Activated T-helper 1 cell treated with anti-CD3 and anti-CD28 coated beads, Interleukin-12 subunit alpha, Interleukin-12 subunit beta, Interleukin-2, Interleukin-4 antibody, amounts not matched to agents 30 ng/mL and 10 ng/mL and 1 ng/mL, durations not matched to agents 14 hours and 24 hours and 36 hours (primary cell): Measurements from ENCODE around the gene TESK2. TPM values are rescaled to one million over a fixed set of nuclear protein-coding genes. Genes with fewer than 3 reads are reported as not detected.
A peak's percentile ranks its signal among the peaks of the same experiment; 100 is the strongest.
"Not testable (repeated sequence)": the region's sequence is repeated elsewhere in the genome, so short reads cannot be mapped to it uniquely, and the experiment has no call there.

ENCODE experiments used
- DNase-seq: peaks from one replicate; pipeline ENCODE4 v3.0.0; 2021; ENCODE audit warnings: low spot score
- H3K27ac Mint-ChIP-seq: one replicate; pipeline ENCODE4 v1.8.0; 2021; ENCODE audit warnings: mild to moderate bottlenecking, mixed read lengths
- H3K27me3 Mint-ChIP-seq: one replicate; pipeline ENCODE4 v1.8.0; 2022; ENCODE audit warnings: mild to moderate bottlenecking, moderate library complexity, mixed read lengths; ENCODE audit not compliant: insufficient read depth
- H3K36me3 Mint-ChIP-seq: one replicate; pipeline ENCODE4 v1.8.0; 2021; ENCODE audit warnings: low read depth, mixed read lengths
- H3K4me1 Mint-ChIP-seq: one replicate; pipeline ENCODE4 v1.8.0; 2021; ENCODE audit warnings: low read depth, mixed read lengths
- H3K4me3 Mint-ChIP-seq: one replicate; pipeline ENCODE4 v1.8.0; 2021; ENCODE audit warnings: mild to moderate bottlenecking, moderate library complexity, mixed read lengths
- H3K9me3 Mint-ChIP-seq: one replicate; pipeline ENCODE4 v1.8.0; 2021; ENCODE audit warnings: mixed read lengths
- intact Hi-C: fragments of 100-400 bp; cut with micrococcal nuclease; formaldehyde crosslinking; loops from one replicate; pipeline ENCODE4 v1.15.1; 2024
- total RNA-seq: library from RNA; stranded (reverse); gene quantifications from 2 replicates; pipeline ENCODE4 v1.2.3, GENCODE V29; 2022

Gene TESK2
- total RNA-seq, 1 donor from 2014 or later: 1.4 TPM

- intact Hi-C loops: no loop called here
- Mint-ChIP-seq H3K9me3 (no peaks in the 10 kb centered on the region), H3K27me3 (no peaks in the 10 kb centered on the region), H3K4me3 (no peak overlapping the region), H3K4me1 (peaks cover 4% of the 10 kb centered on the region), H3K27ac (no peak overlapping the region), H3K36me3 (no peaks in the 10 kb centered on the region)
- no peak for DNase-seq
These were observed 97.2 kb downstream of the TESK2 start for GRCh38 chr1:45393718-45394302.

- H3K4me1 Mint-ChIP-seq: no peaks in the 10 kb centered on the region
- H3K36me3 Mint-ChIP-seq: no peaks in the 10 kb centered on the region
- no peak overlapping the region for H3K27ac Mint-ChIP-seq
- H3K27me3 Mint-ChIP-seq: peaks cover 5% of the 10 kb centered on the region
- intact Hi-C loops: no loop called here
- H3K4me3 Mint-ChIP-seq: no peak overlapping the region
- H3K9me3 Mint-ChIP-seq: no peaks in the 10 kb centered on the region
- no peak for DNase-seq
These were observed 104.7 kb downstream of the TESK2 start for GRCh38 chr1:45386219-45386618.

GRCh38 chr1:45385302-45385701 lies 105.7 kb downstream of the TESK2 start:
- no peak overlapping the region for H3K27ac Mint-ChIP-seq
- DNase-seq: no peak
- intact Hi-C loops: no loop called here
- no peaks in the 10 kb centered on the region for H3K4me1 Mint-ChIP-seq
- no peaks in the 10 kb centered on the region for H3K9me3 Mint-ChIP-seq
- H3K27me3 Mint-ChIP-seq: peaks cover 5% of the 10 kb centered on the region
- H3K4me3 Mint-ChIP-seq: no peak overlapping the region
- H3K36me3 Mint-ChIP-seq: no peaks in the 10 kb centered on the region

- H3K27me3 Mint-ChIP-seq, H3K27ac Mint-ChIP-seq, intact Hi-C loops, H3K4me3 Mint-ChIP-seq, H3K36me3 Mint-ChIP-seq, H3K4me1 Mint-ChIP-seq, DNase-seq, H3K9me3 Mint-ChIP-seq: not testable (repeated sequence)
These were observed 106.8 kb downstream of the TESK2 start for GRCh38 chr1:45384213-45384612.

GRCh38 chr1:45383191-45383590 lies 107.8 kb downstream of the TESK2 start:
- Mint-ChIP-seq H3K36me3 (no peaks in the 10 kb centered on the region), H3K27me3 (peaks cover 5% of the 10 kb centered on the region), H3K27ac (no peak overlapping the region), H3K9me3 (no peaks in the 10 kb centered on the region), H3K4me1 (no peaks in the 10 kb centered on the region), H3K4me3 (no peak overlapping the region)
- no peak for DNase-seq
- intact Hi-C loops: no loop called here

- Mint-ChIP-seq H3K27me3 (no peaks in the 10 kb centered on the region), H3K4me1 (no peaks in the 10 kb centered on the region), H3K36me3 (no peaks in the 10 kb centered on the region), H3K27ac (no peak overlapping the region), H3K4me3 (no peak overlapping the region), H3K9me3 (no peaks in the 10 kb centered on the region)
- no peak for DNase-seq
- intact Hi-C loops: no loop called here
These were observed 109.7 kb downstream of the TESK2 start for GRCh38 chr1:45381243-45381642.

- no peaks in the 10 kb centered on the region for H3K36me3 Mint-ChIP-seq
- DNase-seq: no peak
- H3K27ac Mint-ChIP-seq: no peak overlapping the region
- H3K4me1 Mint-ChIP-seq: no peaks in the 10 kb centered on the region
- H3K27me3 Mint-ChIP-seq: no peaks in the 10 kb centered on the region
- no peak overlapping the region for H3K4me3 Mint-ChIP-seq
- intact Hi-C loops: no loop called here
- no peaks in the 10 kb centered on the region for H3K9me3 Mint-ChIP-seq
These were observed 110.2 kb downstream of the TESK2 start for GRCh38 chr1:45380730-45381129.

GRCh38 chr1:45380125-45380524 lies 110.8 kb downstream of the TESK2 start:
- no peaks in the 10 kb centered on the region for H3K27me3 Mint-ChIP-seq
- intact Hi-C loops: no loop called here
- DNase-seq: no peak
- no peak overlapping the region for H3K4me3 Mint-ChIP-seq
- H3K36me3 Mint-ChIP-seq: no peaks in the 10 kb centered on the region
- no peaks in the 10 kb centered on the region for H3K9me3 Mint-ChIP-seq
- no peaks in the 10 kb centered on the region for H3K4me1 Mint-ChIP-seq
- peak overlapping the region; percentile 9 for H3K27ac Mint-ChIP-seq

GRCh38 chr1:45379524-45379923 lies 111.4 kb downstream of the TESK2 start:
- H3K9me3 Mint-ChIP-seq: no peaks in the 10 kb centered on the region
- no peak overlapping the region for H3K4me3 Mint-ChIP-seq
- no peaks in the 10 kb centered on the region for H3K27me3 Mint-ChIP-seq
- no peak overlapping the region for H3K27ac Mint-ChIP-seq
- no peak for DNase-seq
- no peaks in the 10 kb centered on the region for H3K36me3 Mint-ChIP-seq
- H3K4me1 Mint-ChIP-seq: no peaks in the 10 kb centered on the region
- intact Hi-C loops: no loop called here

- Mint-ChIP-seq H3K4me3 (no peak overlapping the region), H3K4me1 (no peaks in the 10 kb centered on the region), H3K9me3 (no peaks in the 10 kb centered on the region), H3K36me3 (no peaks in the 10 kb centered on the region), H3K27me3 (no peaks in the 10 kb centered on the region), H3K27ac (no peak overlapping the region)
- intact Hi-C loops: no loop called here
- no peak for DNase-seq
These were observed 112.8 kb downstream of the TESK2 start for GRCh38 chr1:45378184-45378583.

GRCh38 chr1:45375104-45376090 lies 115.6 kb downstream of the TESK2 start:
- no peak overlapping the region for H3K27ac Mint-ChIP-seq
- no peak overlapping the region for H3K4me3 Mint-ChIP-seq
- H3K27me3 Mint-ChIP-seq: no peaks in the 10 kb centered on the region
- no peaks in the 10 kb centered on the region for H3K36me3 Mint-ChIP-seq
- intact Hi-C loops: no loop called here
- no peaks in the 10 kb centered on the region for H3K9me3 Mint-ChIP-seq
- DNase-seq: no peak
- H3K4me1 Mint-ChIP-seq: no peaks in the 10 kb centered on the region

GRCh38 chr1:45373573-45373972 lies 117.4 kb downstream of the TESK2 start:
- Mint-ChIP-seq H3K4me3 (no peak overlapping the region), H3K36me3 (no peaks in the 10 kb centered on the region), H3K9me3 (no peaks in the 10 kb centered on the region), H3K27ac (no peak overlapping the region), H3K27me3 (no peaks in the 10 kb centered on the region), H3K4me1 (no peaks in the 10 kb centered on the region)
- intact Hi-C loops: no loop called here
- no peak for DNase-seq

GRCh38 chr1:45370575-45370974 lies 120.4 kb downstream of the TESK2 start:
- H3K36me3 Mint-ChIP-seq: no peaks in the 10 kb centered on the region
- no peak overlapping the region for H3K27ac Mint-ChIP-seq
- no peak for DNase-seq
- intact Hi-C loops: no loop called here
- H3K9me3 Mint-ChIP-seq: no peaks in the 10 kb centered on the region
- H3K4me3 Mint-ChIP-seq: no peak overlapping the region
- H3K27me3 Mint-ChIP-seq: no peaks in the 10 kb centered on the region
- no peaks in the 10 kb centered on the region for H3K4me1 Mint-ChIP-seq
